NCI-H526 treated with DMSO at 0.1 percent for 48 hours (cell line): ENCODE data around the gene GOLT1A.
A peak's percentile ranks its signal among the peaks of the same experiment; 100 is the strongest.

Source experiments
- DNase-seq: peaks from one replicate; lab custom pipeline; 2025; lab: John Stamatoyannopoulos, UW

The GOLT1A gene

GRCh38 chr1:204213668-204214662 lies at the start of gene GOLT1A:
Gene GOLT1A, minus strand, starts transcription at chr1:204213988. Its CDS starts 82 bp downstream, at chr1:204213906.
- DNase-seq, result peak; percentile 67

- no peak for DNase-seq
Observed at GRCh38 chr1:204263254-204263910, 49.6 kb upstream of the GOLT1A start.

- DNase-seq, result peak; percentile 28
Observed at GRCh38 chr1:204262506-204263253, 48.9 kb upstream of the GOLT1A start.

GRCh38 chr1:204261746-204262505 lies 48.1 kb upstream of the GOLT1A start:
- peak; percentile 33 for DNase-seq

- no peak for DNase-seq
Observed at GRCh38 chr1:204261266-204261665, 47.5 kb upstream of the GOLT1A start.

GRCh38 chr1:204260601-204261197 lies 46.9 kb upstream of the GOLT1A start:
- DNase-seq, result no peak

GRCh38 chr1:204259782-204260181 lies 46.0 kb upstream of the GOLT1A start:
- DNase-seq, result no peak

GRCh38 chr1:204259196-204259595 lies 45.4 kb upstream of the GOLT1A start:
- no peak for DNase-seq

GRCh38 chr1:204258213-204259115 lies 44.7 kb upstream of the GOLT1A start:
- peak; percentile 26 for DNase-seq

- DNase-seq, result no peak
Observed at GRCh38 chr1:204257446-204257845, 43.7 kb upstream of the GOLT1A start.

GRCh38 chr1:204256531-204256930 lies 42.7 kb upstream of the GOLT1A start:
- no peak for DNase-seq

- no peak for DNase-seq
Observed at GRCh38 chr1:204255966-204256365, 42.2 kb upstream of the GOLT1A start.

GRCh38 chr1:204255225-204255624 lies 41.4 kb upstream of the GOLT1A start:
- DNase-seq, result peak; percentile 91

GRCh38 chr1:204254031-204254661 lies 40.4 kb upstream of the GOLT1A start:
- DNase-seq, result no peak

GRCh38 chr1:204251926-204252689 lies 38.3 kb upstream of the GOLT1A start:
- no peak for DNase-seq

- no peak for DNase-seq
Observed at GRCh38 chr1:204251286-204251685, 37.5 kb upstream of the GOLT1A start.

GRCh38 chr1:204250428-204251030 lies 36.7 kb upstream of the GOLT1A start:
- no peak for DNase-seq

- no peak for DNase-seq
Observed at GRCh38 chr1:204249736-204250427, 36.1 kb upstream of the GOLT1A start.
